GM12801 (cell line): ENCODE data around the gene ST6GAL2.

ENCODE experiments used
- TF ChIP-seq, protein P1 (sequence below): IDR thresholded peaks from one replicate; pipeline ENCODE4 v1.5.1; 2011; ENCODE audit warnings: control low read depth; ENCODE audit not compliant: insufficient read length; ENCODE audit errors: extremely low read depth

The ST6GAL2 gene

DNA sequence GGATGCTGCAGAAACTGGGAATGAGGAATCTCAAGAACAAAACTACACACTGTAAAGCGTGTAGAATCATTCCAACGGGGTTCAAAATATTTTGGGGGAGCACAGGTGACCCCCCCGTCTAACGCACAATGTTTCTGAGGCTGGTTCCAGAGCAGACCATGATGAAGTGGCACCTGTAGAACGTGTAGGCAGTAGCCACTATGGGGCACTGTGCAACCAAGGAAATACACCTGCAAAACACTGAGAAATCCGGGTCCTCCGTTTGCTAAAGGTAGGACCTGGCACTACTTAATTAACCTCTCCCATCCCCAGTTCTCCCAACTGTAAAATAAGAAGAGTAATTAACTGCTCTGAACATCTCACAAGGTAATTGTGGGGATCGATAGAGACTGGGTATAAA, 22.6 kb downstream of the ST6GAL2 start:
- TF ChIP-seq, protein P1, sequence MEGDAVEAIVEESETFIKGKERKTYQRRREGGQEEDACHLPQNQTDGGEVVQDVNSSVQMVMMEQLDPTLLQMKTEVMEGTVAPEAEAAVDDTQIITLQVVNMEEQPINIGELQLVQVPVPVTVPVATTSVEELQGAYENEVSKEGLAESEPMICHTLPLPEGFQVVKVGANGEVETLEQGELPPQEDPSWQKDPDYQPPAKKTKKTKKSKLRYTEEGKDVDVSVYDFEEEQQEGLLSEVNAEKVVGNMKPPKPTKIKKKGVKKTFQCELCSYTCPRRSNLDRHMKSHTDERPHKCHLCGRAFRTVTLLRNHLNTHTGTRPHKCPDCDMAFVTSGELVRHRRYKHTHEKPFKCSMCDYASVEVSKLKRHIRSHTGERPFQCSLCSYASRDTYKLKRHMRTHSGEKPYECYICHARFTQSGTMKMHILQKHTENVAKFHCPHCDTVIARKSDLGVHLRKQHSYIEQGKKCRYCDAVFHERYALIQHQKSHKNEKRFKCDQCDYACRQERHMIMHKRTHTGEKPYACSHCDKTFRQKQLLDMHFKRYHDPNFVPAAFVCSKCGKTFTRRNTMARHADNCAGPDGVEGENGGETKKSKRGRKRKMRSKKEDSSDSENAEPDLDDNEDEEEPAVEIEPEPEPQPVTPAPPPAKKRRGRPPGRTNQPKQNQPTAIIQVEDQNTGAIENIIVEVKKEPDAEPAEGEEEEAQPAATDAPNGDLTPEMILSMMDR: no peak

DNA sequence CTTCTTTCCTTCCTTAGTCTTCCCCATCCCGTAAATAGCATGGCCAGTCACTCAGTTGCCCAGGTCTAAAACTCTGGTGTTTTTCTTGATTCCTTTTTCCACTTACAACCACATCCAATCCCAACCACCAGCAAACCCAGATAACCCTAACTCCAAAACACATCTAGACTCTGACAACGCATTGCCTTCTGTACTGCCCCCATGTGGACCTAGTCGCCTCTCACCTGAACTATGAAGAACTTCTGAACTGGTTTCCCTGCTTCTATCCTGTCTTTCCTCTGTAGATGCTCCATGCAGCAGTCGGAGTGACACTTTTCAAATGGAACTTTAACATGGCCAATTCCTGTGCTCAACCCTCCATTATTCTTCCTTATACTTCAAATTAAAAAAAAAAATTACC, 26.5 kb downstream of the ST6GAL2 start:
- TF ChIP-seq, protein P1: no peak

DNA sequence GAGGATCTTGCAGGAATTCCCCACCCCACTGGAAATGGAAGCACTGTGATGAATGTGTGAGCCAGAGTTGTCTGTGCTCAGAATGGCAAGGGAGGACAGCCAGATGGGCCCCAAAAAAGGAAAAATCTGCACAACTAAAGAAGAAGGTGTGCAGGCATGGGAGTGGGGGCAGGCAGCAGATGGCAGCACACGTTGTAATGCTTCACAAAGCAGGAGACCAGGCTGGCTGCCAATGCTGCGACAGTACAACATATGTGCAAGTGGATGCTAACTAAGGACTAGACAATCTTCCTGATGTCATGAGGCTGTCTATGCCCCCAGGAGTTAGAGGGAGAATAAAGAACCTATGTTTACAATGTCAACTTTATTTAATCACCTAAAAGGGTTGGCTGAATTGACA, 27.2 kb downstream of the ST6GAL2 start:
- TF ChIP-seq, protein P1: no peak

DNA sequence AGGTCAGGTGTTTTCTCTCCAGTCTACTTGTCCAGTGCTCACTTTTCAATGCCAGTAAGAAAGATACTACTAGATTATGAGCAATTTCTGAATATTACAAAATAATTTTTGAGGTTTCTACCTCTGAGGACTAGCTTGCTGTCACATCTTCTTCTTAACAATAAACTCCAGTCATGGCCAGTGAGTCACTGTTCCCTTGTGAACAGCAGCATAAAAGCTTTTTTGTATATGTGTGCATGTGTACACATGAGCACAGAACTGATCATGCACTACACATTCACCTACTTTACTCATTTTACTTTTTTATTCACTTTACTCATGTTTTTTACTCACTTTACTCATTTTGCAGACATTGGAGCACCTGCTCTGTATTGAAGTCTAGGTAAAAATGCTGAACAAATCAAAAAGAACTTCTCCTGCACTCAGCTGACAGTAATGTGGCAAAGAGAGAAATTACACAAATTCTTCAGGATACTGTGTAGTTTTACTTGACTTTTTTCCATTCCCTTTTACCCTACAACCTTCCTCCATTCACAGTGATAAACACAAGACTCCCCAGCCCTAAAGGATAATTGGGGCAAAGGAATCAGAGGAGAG, 28.0 kb downstream of the ST6GAL2 start:
- TF ChIP-seq, protein P1: no peak

DNA sequence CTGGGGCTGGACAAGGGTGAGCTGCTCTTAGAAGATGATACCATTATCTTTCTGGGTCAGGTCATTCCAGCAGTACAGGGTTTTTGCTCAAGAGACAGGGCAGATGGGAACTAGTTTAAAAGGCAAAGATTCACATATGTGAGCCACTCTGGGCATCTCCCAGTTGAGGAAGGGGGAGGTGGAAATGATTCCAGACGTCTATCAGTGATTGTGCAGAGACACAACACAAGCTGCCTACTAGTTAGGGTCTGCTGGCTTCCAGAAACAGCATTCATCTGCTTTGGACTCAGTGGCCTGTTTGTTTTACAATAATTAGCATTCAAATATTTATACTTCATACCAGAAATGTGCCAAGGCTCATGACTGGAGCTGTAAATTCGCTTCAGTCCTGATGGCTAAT, 32.3 kb downstream of the ST6GAL2 start:
- TF ChIP-seq, protein P1: no peak

DNA sequence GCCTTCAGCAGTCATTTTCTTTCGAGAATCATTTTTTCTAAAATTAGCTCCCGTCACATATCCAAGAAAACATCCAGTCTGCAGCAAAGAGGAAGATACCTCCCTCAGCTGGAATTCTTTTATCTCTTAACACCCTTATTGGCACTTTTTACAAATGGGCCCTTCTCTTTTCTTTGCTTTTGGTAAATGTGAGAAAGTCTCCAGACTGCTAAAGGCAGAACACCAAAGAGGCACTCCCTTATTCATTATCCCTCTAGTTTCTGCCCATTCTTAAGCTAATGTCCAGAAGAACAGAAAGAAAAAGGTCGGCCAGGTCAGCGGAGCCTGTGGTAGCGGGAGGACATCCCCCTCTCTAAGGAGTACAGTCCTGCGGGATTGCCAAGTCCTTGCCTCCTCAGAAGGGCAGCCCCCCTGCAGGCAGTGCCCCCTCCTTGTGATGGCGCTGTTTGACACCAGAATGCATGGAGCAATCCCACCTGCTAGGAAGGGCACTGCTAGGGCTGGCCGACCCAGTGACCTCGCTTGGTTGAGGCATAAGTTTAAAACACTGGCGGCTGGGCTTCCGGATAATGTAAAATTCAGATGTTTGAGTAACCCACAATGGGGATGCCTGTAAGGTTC, 34.0 kb downstream of the ST6GAL2 start:
- TF ChIP-seq, protein P1: no peak

DNA sequence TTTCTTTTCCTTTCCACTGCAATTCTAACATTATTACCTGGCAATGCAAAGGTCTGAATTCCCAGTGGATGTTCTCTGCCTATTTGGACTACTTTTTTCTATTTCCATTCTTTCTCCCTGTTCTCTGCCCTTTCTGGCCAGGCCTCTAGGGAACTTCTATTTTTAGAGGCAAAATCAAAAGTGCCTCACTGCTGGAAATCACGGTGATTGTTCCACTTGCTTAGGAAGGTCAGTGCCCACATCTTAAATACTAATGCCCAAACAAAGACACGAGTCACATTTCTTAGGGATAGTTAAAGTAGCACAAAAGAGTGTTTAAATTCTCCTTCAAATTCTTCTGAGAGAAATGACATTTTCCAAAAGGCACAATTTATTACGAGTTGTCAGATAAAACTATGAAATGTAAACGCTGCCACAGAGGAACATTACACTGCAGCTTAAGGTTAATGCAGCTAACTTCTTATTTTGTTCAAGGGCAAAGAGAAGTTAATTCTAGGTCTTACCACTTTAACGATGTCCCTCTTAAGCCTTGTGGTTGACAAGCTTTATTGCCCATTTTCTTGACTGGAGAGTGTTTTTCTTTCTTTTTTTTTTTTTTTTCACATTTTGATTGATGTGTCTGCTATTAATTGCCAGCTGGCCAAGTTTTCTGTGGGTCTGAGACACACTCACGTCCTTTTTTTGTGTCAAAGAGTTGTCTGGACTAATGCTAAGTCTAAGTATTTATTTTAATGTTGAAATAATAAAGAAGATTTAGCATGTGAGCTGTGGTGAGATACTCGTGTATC, 34.7 kb downstream of the ST6GAL2 start:
- TF ChIP-seq, protein P1: no peak
